Measurements from ENCODE around the gene IGSF23.
"Not testable (repeated sequence)": the region's sequence is repeated elsewhere in the genome, so short reads cannot be mapped to it uniquely, and the experiment has no call there.

IGSF23 gene

GRCh38 chr19:44663996-44664395 is 50.6 kb downstream of the IGSF23 start:
- DNase-seq (ENCODE audit: low read depth in 1 of 2, low spot score in 1 of 2): no peak

- DNase-seq (ENCODE audit: low read depth in 1 of 2, low spot score in 1 of 2): no peak
These were observed 51.6 kb downstream of the IGSF23 start for GRCh38 chr19:44664976-44665375.

GRCh38 chr19:44666852-44667556 is 53.6 kb downstream of the IGSF23 start:
- DNase-seq (ENCODE audit: low read depth in 1 of 2, low spot score in 1 of 2): no peak

- no peak for DNase-seq (ENCODE audit: low read depth in 1 of 2, low spot score in 1 of 2)
These were observed 55.8 kb downstream of the IGSF23 start for GRCh38 chr19:44668985-44669764.

DNA sequence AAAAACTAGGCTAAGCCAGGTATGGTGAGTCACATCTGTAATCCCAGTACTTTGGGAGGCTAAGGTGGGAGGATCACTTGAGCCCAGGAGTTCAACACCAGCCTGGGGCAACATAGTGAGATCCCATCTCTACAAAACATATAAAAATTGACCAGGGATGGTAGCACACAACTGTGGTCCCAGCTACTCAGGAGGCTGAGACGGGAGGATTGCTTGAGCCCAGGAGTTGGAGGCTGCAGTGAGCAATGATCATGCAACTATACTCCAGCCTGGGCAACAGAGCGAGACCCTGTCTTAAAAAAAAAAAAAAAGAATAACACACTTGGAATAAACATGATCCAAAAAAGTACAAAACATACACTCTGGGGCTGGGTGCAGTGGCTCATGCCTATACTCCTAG is 56.7 kb downstream of the IGSF23 start:
- DNase-seq (ENCODE audit: low read depth in 1 of 2, low spot score in 1 of 2): not testable (repeated sequence)

GRCh38 chr19:44671400-44671799 is 58.0 kb downstream of the IGSF23 start, which contains the start of gene CEACAM19:
CEACAM19 (plus strand) TSS chr19:44671482; CDS start chr19:44671932, 450 bp downstream.
- no peak for DNase-seq (ENCODE audit: low read depth in 1 of 2, low spot score in 1 of 2)

GRCh38 chr19:44672226-44672625 is 58.9 kb downstream of the IGSF23 start:
- no peak for DNase-seq (ENCODE audit: low read depth in 1 of 2, low spot score in 1 of 2)

GRCh38 chr19:44673510-44673909 is 60.1 kb downstream of the IGSF23 start:
- DNase-seq (ENCODE audit: low read depth in 1 of 2, low spot score in 1 of 2): no peak

DNA sequence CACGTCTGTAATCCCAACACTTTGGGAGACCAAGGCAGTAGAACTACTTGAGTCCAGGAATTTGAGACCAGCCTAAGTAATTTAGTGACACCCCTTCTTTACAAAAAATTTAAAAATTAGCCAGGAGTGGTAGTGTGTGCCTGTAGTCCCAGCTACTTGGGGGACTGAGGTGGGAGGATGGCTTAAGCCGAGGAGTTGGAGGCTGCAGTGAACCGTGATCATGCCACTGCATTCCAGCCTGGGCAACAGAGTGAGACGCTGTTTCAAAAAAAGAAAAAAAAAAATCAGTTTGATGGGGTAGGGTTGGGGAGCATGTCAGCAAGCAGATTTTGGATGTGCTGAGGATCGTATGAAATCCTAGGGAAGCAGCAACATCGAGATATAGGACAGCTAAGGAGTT is 62.2 kb downstream of the IGSF23 start:
- DNase-seq (ENCODE audit: low read depth in 1 of 2, low spot score in 1 of 2): no peak

DNA sequence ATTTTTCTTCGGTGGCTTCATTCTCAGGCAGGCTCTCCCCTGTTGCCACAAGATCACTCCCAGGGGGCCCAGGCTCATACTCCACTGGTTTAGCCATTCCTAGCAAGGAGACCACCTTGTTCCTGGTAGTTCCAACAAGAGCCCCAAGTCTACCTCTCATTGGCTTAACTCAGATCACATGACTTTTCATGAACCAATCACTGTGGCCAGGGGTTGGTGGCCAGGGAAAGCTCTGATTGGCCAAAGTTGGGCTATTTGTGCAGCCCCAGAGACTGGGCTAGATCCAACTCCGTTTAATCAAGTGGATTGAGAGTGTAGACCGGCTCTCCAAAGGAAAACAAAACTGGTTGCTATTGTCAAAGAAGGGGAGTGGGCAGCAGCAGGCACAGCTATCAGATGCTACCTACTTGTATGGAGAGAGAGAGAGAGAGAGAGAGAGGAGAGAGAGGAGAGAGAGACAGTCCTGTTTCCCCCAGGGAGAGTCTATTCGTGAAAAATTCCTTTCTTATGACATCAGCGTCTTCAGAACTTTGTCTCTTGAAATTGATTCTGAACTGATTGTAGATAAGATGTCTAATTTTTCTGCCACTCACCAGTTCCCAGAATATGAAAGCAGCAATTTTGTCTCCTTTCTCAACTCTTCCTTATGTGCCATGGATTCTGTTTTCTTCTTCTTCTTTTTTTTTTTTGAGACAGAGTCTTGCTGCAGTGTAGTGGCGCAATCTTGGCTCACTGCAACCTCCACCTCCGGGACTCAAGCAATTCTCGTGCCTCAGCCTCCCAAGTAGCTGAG is 63.9 kb downstream of the IGSF23 start:
- DNase-seq (ENCODE audit: low read depth in 1 of 2, low spot score in 1 of 2): no peak

DNA sequence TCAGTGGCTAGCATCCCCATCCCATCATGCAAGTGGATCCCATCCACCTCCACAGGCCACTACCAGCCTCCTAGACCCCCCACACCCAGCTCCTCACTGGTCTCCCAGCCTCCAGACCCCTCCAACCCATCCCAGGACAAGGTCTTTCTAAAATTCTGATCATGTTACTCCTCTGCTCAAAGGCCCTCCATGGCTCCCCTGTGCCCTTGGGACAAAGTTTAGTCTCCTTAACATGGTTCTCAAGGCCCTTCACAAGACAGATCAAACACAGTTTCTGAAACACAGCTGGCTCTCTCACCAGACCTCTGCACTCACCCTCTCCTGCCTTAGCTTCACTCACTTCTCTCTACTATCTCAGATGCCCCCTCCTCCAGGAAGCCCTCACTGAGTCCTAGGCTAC is 67.2 kb downstream of the IGSF23 start:
- no peak for DNase-seq (ENCODE audit: low read depth in 1 of 2, low spot score in 1 of 2)

GRCh38 chr19:44681992-44682790 is 68.8 kb downstream of the IGSF23 start:
- no peak for DNase-seq (ENCODE audit: low read depth in 1 of 2, low spot score in 1 of 2)

- DNase-seq (ENCODE audit: low read depth in 1 of 2, low spot score in 1 of 2): no peak
These were observed 69.4 kb downstream of the IGSF23 start for GRCh38 chr19:44682807-44683206.

- DNase-seq (ENCODE audit: low read depth in 1 of 2, low spot score in 1 of 2): no peak
These were observed 70.3 kb downstream of the IGSF23 start for GRCh38 chr19:44683434-44684210.

DNA sequence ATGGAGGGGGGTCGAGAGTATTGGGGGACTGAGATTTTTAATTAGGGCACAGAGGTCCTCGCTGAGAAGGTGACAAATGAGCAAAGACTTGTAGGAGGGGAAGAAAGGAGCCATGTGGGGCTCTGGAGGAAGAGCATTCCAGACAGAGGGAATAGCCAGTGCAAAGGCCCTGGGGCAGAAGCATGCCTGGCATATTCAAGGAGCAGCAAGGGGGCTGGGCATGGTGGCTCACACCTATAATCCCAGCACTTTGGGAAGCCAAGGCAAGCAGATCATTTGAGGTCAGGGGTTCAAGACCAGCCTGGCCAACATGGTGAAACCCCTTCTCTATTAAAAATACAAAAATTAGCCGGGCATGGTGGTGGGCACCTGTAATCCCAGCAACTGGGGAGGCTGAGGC is 71.0 kb downstream of the IGSF23 start:
- not testable (repeated sequence) for DNase-seq (ENCODE audit: low read depth in 1 of 2, low spot score in 1 of 2)

GRCh38 chr19:44684892-44685863 is 71.8 kb downstream of the IGSF23 start:
- no peak for DNase-seq (ENCODE audit: low read depth in 1 of 2, low spot score in 1 of 2)

DNA sequence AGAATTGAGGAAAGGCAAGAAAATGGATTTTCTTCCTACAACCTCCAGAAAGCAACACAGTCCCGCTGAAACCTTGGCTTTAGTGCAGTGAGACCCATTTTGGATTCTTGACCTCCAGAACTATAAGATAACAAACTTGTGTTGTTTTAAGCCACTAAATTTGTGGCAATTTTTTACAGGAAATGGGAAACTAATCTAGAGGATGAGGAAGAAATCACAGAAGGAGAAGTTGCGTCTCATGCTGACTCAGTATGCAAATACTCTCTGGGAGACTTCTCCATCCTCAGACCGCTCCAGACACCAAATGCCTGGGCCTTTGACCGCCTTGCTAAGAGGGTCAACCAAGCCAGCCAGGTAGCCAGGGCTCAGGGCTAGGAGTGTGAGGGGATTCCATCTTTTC is 72.5 kb downstream of the IGSF23 start:
- no peak for DNase-seq (ENCODE audit: low read depth in 1 of 2, low spot score in 1 of 2)

Measured in activated T-helper 1 cell treated with anti-CD3 and anti-CD28 coated beads, Interleukin-2, amount 50 U/mL, for 16 hours (primary cell).